Measurements from ENCODE around the gene ADGRD2. TPM values are rescaled to one million over a fixed set of nuclear protein-coding genes. Genes with fewer than 3 reads are reported as not detected.

ADGRD2 gene
- total and polyA plus RNA-seq, 2 of the 13 experiments (the other 11 are each of a cell fraction or from before 2014, with no cell fraction given) = not detected

DNA sequence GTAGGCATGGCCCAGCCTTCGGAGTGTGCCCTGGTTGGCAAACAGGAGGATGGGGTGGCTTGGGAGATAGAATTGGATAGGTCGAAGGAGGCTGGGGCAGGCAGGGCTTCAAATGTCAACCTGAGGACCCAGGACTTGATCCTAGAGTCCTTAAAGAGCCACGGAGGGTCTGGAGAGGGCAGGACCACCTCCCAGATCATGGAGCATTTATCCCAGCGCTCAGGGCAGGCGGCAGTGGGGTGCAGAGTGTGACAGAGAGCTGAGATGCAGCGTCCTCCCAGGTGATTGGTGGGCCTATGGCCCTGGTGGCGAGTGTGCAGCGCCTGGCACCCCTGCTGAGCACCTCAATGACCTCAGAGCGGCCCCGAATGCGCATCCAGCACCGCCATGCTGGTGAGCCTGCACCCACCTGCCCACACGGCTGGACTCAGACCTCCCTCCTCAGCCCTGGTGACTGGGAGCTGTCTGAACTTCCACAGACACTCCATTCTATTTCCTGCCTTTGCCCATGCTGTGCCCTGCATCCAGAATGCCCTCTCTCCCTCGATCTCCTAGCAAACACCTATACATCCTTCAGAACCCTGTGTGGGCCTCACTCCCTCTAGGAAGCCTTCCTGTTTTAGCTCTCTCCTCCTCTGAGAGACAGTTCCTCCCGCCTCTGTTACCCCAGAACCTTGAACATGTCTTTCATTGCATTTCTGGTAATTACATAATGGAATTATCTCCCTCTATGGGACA lies 6.3 kb downstream of the ADGRD2 start:
- H3K27me3 ChIP-seq (ENCODE audit: control insufficient read depth in 1 of 2, insufficient read depth in 2 of 2, low read length in 2 of 2) = peaks cover 6 to 16% of the 10 kb centered on the region in 2 experiments; a peak in 3 of 5 replicates
- no peaks in the 10 kb centered on the region for H4K20me1 ChIP-seq (ENCODE audit: insufficient read depth, low read length)
- H3K36me3 ChIP-seq (replicated peaks in 1 of 2; ENCODE audit: control insufficient read depth in 1 of 2, insufficient read depth in 2 of 2, low read length in 2 of 2) = no peaks in the 10 kb centered on the region
- no peaks in the 10 kb centered on the region for H3K9me3 ChIP-seq (ENCODE audit: low read length)
- no peak overlapping the region for H2AFZ ChIP-seq (ENCODE audit: low read length)
- no peaks in the 10 kb centered on the region for H3K4me1 ChIP-seq (ENCODE audit: insufficient read depth, low read length)
- POLR2A ChIA-PET = no interaction called here
- CTCF ChIA-PET (ENCODE audit: low intra/inter-chr PET ratio, low total read pairs) = no interaction called here
- H3K27ac ChIP-seq (ENCODE audit: extremely low read length, insufficient read depth, low read length) = no peak overlapping the region
- TF ChIP-seq JUNB (CRISPR knock-in tag; IDR thresholded peaks at IDR 0.05; ENCODE audit: borderline replicate concordance) = no peak
- TF ChIP-seq WIZ (CRISPR knock-in tag; IDR thresholded peaks at IDR 0.05) = no peak
- TF ChIP-seq PAWR (CRISPR knock-in tag; IDR thresholded peaks at IDR 0.05; ENCODE audit: borderline replicate concordance) = no peak
- TF ChIP-seq, protein P1, sequence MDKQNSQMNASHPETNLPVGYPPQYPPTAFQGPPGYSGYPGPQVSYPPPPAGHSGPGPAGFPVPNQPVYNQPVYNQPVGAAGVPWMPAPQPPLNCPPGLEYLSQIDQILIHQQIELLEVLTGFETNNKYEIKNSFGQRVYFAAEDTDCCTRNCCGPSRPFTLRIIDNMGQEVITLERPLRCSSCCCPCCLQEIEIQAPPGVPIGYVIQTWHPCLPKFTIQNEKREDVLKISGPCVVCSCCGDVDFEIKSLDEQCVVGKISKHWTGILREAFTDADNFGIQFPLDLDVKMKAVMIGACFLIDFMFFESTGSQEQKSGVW (CRISPR knock-in tag; IDR thresholded peaks at IDR 0.05; ENCODE audit: borderline replicate concordance) = no peak
- no peak for TF ChIP-seq ZNF660 (CRISPR knock-in tag; IDR thresholded peaks at IDR 0.05; ENCODE audit: borderline replicate concordance, low read depth)
- TF ChIP-seq ZNF343 (CRISPR knock-in tag; IDR thresholded peaks at IDR 0.05) = no peak
- no peak for TF ChIP-seq ISX (CRISPR knock-in tag; conservative IDR thresholded peaks at IDR 0.05)
- TF ChIP-seq ZNF501 (CRISPR knock-in tag; IDR thresholded peaks at IDR 0.05) = no peak
- TF ChIP-seq RXRA (CRISPR knock-in tag; IDR thresholded peaks at IDR 0.05) = no peak
- no peak for TF ChIP-seq PRMT3 (CRISPR knock-in tag; IDR thresholded peaks at IDR 0.05; ENCODE audit: borderline replicate concordance, low read depth)
- TF ChIP-seq, protein P2, sequence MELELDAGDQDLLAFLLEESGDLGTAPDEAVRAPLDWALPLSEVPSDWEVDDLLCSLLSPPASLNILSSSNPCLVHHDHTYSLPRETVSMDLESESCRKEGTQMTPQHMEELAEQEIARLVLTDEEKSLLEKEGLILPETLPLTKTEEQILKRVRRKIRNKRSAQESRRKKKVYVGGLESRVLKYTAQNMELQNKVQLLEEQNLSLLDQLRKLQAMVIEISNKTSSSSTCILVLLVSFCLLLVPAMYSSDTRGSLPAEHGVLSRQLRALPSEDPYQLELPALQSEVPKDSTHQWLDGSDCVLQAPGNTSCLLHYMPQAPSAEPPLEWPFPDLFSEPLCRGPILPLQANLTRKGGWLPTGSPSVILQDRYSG (CRISPR knock-in tag; IDR thresholded peaks at IDR 0.05) = no peak
- intact Hi-C loops (cut with micrococcal nuclease; ENCODE audit: unreplicated experiment) = no loop called here
- 32% methylated on average over 11 of the region's 15 CpGs for WGBS (ENCODE audit: low lambda C conversion rate)
- ATAC-seq (no peak; the same call in 1 of the 3 replicates), FAIRE-seq (no peak), DNase-seq (ENCODE audit: low spot score) (no peak)
- in situ Hi-C loops (cut with HindIII; ENCODE audit: extremely low pct_ligation_motif_present, low pct_unique_long_range_greater_than_20kb) = no loop called here
- H3K4me3 ChIP-seq (replicated peaks in 1 of 3; ENCODE audit: insufficient read depth in 1 of 3, low read depth in 2 of 3, low read length in 3 of 3) = no peak overlapping the region
- no peak overlapping the region for H3K4me2 ChIP-seq (ENCODE audit: low read depth, low read length)
- H3K79me2 ChIP-seq (ENCODE audit: insufficient read depth, low read length) = no peaks in the 10 kb centered on the region
- BruUV-seq (replicated peaks) = no TSS peak
- H3K9ac ChIP-seq (ENCODE audit: insufficient read depth, low read depth, low read length) = no peak overlapping the region

Data from HepG2 (cell line).